ENCODE data around the gene CDK15.
"Not testable (repeated sequence)": the region's sequence is repeated elsewhere in the genome, so short reads cannot be mapped to it uniquely, and the experiment has no call there.

Gene CDK15

GRCh38 chr2:201806442-201807170 is at the start of gene CDK15:
Gene CDK15 (plus strand): TSS chr2:201806537. CDS start chr2:201806665, 128 bp downstream.
- no peak for DNase-seq

DNA sequence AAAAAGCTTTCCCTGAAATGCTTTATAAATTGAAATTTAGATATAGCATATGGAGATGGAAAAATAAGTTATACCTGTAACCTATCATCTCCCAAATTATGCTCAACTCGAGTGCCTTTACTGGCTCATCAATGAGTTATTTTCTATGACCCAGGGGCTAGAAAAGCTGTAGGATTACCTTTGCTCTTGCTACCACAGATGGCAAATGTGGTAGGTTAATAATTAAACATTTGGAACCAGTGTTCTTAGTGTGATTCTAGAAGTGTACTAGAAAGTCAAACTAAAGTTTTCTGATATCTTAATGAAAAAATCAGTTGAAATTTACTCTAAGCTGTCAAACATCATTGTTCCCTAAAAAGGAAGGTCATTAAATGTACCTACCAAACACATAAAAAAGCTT is 48.1 kb upstream of the CDK15 start:
- DNase-seq = no peak

- DNase-seq = no peak
Observed at GRCh38 chr2:201758873-201759272, 47.5 kb upstream of the CDK15 start.

- no peak for DNase-seq
Observed at GRCh38 chr2:201759567-201759966, 46.8 kb upstream of the CDK15 start.

DNA sequence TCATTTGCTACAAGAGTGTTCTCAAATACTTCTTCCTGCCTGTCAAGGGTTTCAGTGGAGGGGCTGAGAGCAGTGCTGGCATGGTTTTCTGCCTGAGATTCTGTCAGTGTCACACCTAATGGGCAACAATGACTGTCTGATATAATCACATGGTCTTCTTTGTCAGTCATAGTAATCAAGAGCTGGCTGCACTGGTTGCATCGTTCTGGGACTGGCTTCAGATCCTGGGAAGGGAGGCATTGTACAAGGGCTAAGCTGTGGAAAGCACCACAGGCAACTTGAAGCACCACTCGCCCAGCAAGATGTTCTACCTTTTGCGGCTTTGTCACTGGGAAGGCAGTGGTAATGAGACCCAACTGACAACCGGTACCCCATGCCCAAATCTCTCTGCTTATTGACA is 45.2 kb upstream of the CDK15 start:
- no peak for DNase-seq

DNA sequence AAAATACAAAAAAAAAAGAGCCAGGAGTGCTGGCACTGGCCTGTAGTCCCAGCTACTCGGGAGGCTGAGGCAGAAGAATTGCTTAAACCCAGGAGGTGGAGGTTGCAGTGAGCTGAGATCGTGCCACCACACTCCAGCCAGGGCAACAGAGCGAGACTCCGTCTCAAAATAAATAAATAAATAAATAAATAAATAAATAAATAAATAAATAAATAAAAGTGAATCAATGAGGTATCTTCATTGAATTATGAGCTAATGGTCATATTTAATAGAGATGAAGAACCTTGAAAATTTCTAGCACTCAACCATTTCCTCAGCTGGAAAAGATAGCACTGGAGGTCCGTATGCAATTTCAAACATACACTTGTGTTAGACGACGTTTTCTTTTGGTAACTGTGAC is 41.9 kb upstream of the CDK15 start:
- not testable (repeated sequence) for DNase-seq

DNA sequence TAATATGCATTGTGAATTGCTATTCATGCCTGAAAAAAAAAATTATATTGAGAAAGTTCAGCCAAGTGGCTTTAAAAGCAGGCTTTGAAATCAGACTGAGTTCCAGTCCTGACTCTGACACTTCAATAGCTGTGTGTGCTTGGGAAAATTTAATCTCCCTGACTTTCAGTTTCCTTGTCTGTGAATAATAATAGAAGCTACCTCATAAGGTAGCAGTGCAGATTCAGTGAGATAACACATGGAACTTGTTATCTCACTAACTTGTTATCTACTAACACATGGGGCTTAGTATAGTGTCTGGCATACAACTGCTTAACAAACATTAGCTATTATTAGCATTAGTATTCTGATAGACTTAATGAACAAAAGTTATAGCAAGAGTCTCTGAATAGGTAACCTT is 40.5 kb upstream of the CDK15 start:
- no peak for DNase-seq

DNA sequence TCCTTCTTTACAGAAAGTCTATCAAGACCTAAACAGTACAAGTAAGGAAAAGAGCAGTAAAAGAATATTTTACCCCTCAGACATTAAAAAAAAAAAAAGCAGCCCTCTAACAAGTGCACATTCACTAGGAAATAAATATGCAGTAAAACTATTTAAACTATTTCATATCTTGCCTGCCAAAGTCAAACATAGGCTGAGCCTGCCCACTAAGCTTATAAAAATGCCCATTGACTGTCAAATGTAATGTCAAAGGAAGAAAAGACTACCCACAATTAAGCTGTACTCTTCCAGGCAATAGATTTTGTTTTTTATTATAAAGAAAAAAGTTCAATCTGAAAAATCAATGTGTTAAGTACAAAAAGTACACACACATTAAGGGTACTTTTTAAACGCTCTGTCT is 37.4 kb upstream of the CDK15 start:
- no peak for DNase-seq

DNA sequence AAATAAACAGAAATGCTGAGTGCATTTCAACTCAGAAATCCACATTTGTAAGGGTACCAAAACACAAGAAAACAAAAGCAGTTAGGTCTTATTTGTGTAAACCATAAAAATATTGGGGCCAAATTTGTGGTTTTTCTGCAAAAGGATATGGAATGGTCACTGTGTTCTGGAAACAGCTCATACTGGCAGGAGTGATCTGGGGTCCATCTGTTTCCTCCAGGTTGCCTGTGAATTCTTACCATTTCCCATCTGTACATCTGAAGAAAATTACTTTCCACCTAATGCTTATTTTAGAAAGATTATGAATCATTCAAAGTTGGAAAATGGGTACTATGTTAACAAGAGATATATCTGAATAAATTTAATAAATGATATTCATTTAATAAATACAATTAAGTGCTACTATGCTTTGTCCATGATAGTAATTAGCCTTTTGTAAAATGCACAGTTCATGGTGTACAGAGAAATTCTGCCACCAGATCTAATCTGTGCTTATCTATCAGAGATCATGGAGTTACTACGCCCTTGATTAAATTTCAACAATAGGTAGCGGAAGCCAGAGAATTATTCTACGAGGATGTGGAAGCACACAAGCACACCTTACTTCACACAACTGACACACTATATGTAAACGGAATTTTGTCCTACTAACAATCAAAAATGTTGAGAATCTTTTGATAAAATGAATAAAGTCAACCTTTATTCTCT is 36.5 kb upstream of the CDK15 start:
- no peak for DNase-seq

DNA sequence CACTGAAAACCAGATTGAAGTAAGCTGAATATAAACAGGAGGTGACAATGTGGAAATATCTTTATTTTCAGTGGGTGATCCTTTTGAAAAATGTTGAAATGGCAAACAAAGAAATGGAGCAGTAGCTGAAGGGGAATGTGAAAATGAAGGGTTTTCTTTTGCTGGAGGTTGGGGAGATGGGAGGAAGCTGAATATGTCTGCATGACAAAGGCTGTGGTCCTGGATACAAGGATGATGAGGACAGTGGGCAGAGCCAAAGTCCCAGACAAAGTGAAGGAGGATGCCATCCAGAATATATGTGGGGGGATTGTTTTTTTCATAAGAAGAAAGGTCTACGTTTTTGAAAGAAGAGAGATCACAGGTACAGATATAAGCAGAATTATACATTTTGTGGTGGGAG is 32.3 kb upstream of the CDK15 start:
- DNase-seq = no peak

DNA sequence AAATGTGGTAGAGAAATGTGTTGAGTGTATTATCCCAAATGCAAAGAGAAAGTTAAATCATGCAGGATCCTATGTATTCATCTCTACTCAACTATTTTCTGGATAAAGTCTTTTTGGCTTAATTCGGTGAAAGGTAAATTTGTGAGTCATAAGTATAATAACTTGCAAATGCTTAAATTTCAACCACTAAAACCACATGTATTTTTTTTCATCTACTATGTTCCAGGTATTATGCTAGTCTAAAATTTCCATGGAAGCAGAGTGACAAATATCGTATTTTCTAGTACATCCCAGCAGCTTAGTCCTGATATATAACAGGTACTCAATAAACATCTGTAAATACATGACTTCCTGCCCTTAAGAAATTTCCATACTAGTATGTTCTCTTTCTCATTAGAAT is 31.8 kb upstream of the CDK15 start:
- DNase-seq = no peak

DNA sequence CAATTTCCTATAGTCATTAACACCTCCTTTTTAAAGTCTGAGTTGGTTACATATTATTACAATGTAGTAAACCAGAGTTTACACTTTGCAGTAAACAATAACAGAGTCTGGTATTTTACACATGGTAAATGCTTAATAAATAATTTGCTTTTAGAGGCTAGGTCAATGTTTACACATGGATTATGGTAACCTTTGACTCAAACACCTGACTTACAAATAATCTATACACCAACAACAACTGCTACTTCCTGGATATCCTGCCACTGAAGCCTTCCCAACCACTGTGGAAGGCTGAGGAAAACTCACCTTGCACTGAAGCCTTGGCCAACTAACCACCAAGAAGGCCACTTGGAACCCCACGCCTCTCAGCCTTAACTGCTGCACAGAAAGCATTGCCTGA is 31.0 kb upstream of the CDK15 start:
- DNase-seq = no peak

GRCh38 chr2:201777043-201777442 is 29.3 kb upstream of the CDK15 start:
- DNase-seq = no peak

DNA sequence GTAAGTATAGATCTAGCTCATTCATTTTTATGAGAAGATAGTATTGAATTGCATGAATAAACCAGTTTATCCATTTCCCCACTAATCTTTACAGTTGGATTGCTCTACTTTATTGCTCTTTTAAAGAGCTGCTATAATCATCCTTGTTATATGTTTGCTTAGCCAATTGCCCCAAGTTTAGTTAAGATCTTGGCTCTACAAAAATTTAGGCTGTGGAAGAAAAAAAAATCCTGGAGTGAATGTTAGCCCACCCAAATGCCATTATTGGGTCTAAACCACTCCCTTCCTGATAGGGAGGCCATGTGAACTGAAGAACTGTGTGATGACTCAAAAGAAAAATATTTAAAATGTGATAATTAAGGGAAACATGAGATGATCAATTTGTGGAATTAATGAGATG is 28.5 kb upstream of the CDK15 start:
- no peak for DNase-seq

DNA sequence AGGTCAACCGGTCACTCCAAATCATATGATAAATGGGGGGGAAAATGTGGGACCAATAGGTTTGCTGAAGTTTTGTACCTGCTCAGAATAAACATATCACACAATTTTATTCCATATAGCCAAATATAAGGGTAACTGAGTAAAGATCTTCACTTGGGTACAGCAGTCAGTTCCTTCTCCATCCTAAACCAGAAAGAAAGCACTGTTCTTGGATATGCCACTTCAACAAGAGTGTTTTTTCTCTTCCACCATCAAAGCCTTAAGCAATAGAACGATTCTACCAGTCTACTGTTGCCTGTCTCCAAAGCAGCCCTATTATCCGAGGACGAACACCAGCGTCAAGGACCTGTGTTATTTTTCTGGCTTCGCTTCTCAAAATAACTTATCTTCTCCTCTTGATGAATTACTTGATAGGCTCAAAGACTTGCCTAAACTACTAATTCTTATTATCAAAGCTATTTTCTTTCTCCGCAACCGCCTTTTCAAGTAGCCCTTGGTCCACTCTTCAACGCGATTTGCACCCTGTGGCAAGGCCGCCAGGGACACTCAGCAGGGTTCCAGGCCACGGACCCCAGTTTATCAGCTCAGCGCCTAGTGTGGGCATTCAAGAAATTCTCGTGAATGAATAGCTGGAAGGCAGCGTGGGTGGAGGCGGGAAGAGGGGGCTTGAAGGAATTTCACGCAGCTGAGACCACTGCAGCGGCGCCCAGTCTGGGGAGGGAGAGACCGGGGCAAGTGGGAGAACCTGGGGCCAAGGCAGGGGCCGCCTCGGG is 26.2 kb upstream of the CDK15 start:
- no peak for DNase-seq

GRCh38 chr2:201780674-201781493 is 25.5 kb upstream of the CDK15 start, which contains the start of gene ALS2:
Gene ALS2 (minus strand): TSS chr2:201780933. CDS start chr2:201768885, 12,048 bp downstream.
- DNase-seq = peak; percentile 88 to 92

GRCh38 chr2:201781557-201782051 is 24.7 kb upstream of the CDK15 start:
- peak in 1 of 2 donors; percentile 9 for DNase-seq

- no peak for DNase-seq
Observed at GRCh38 chr2:201784563-201784962, 21.8 kb upstream of the CDK15 start.

DNA sequence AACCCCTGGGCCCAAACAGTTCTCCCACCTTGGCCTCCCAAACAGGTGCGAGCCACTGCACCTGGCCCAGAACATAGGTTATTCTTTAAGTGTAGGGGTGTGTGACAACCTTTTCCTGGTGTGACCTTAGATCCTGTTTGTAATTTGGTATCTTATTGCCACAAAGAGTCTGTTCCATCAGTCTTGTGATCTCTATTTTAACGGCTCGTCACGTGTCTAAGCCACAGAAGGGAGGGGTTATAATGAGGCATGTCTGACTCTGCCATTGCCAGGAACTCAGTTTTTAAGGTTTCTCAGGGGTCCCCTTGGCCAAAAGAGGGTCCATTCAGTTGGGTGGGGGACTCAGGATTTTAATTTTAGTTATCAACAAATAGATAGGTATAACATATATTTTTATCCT is 21.2 kb upstream of the CDK15 start:
- DNase-seq = no peak

DNA sequence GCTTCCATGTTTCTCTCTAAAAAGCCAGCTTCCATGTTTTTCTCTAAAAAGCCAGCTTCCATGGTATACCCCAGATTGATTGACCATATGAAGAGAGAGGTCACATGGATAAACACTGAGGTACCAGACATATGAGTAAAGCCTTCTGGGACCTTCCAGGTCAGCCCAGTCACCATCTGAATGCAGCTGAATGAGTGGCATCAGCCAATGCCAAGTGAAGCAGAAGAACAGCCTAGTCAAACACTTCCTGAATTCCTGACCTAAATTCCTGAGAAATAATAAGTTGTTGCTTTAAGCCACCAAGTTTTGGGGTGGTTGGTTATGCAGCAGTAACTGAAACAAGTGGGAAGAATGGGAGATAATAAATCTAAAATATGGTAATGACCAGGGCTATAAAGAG is 19.9 kb upstream of the CDK15 start:
- DNase-seq = no peak

DNA sequence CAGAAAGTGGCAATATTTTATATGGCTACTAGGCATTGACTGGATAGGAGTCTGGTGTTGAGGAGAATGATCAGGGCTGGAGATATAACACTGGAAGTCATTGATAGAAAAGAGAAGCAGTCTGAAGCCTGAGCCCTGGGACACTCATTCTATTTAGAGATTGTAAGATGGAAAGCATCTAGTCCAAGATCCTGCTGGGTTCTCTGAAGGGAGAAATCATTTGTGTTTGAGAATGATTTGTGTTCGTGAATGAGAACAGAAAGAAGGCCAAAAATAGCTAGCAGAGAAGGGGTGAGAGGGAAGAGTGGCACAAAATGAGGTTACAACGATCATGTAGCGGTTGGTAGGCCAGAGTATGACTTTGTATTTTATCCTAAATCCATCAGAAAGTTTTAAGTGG is 18.0 kb upstream of the CDK15 start:
- no peak for DNase-seq

DNA sequence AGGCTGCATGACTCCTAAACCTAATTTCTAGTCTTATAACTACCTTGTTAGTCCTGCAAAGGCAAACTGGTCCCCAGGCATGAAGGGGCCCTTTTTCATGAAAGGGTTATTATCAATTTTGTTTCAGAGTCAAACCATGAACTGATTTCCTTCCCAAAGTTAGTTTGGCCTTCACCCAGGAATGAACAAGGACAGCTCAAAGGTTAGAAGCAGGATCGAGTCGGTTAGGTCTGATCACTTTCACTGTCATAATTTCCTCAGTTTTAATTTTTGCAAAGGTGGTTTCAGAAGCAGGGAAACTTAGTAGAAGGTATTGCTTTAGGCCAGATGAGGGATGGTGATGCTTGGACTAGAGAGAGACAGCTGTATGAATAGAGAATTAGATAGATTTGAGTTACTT is 16.9 kb upstream of the CDK15 start:
- DNase-seq = no peak

GRCh38 chr2:201790291-201790690 is 16.0 kb upstream of the CDK15 start:
- no peak for DNase-seq
